ENCODE measurements around the gene IGF2. TPM values are rescaled to one million over a fixed set of nuclear protein-coding genes. Genes with fewer than 3 reads are reported as not detected.

IGF2 gene
- total RNA-seq, 2 donors from 2014 or later = 10.6 to 84.0 TPM

GRCh38 chr11:2114430-2115241, 24.6 kb downstream of the IGF2 start:
- Histone ChIP-seq H3K27ac (no peak overlapping the region), H3K4me1 (no peaks in the 10 kb centered on the region), H3K27me3 (no peaks in the 10 kb centered on the region), H3K4me3 (no peak overlapping the region), H3K36me3 (replicated peaks in 1 of 2; ENCODE audit: insufficient read depth in 1 of 2, low read depth in 2 of 2) (no peaks in the 10 kb centered on the region), H3K9me3 (peaks cover 0 to 6% (median 0%) of the 10 kb centered on the region in 3 donors)
- TF ChIP-seq POLR2A (IDR thresholded peaks at IDR 0.05) = no peak
- no peak for TF ChIP-seq CTCF (IDR thresholded peaks at IDR 0.05)
- ATAC-seq (no peak), DNase-seq (no peak)
- intact Hi-C loops (cut with DNase I) = no loop called here
- WGBS, 2 donors = 82 to 87% methylated on average over 18 to 29 of the region's 32 CpGs

- Histone ChIP-seq H3K4me3 (no peak overlapping the region), H3K36me3 (replicated peaks in 1 of 2; ENCODE audit: insufficient read depth in 1 of 2, low read depth in 2 of 2) (no peaks in the 10 kb centered on the region), H3K4me1 (no peaks in the 10 kb centered on the region), H3K9me3 (peaks cover 0 to 6% (median 0%) of the 10 kb centered on the region in 3 donors), H3K27ac (no peak overlapping the region), H3K27me3 (no peaks in the 10 kb centered on the region)
- intact Hi-C loops (cut with DNase I) = no loop called here
- TF ChIP-seq POLR2A (IDR thresholded peaks at IDR 0.05) (no peak), CTCF (IDR thresholded peaks at IDR 0.05) (no peak)
- no peak for DNase-seq
- WGBS, 2 donors = 79% methylated on average over 9 to 11 of the region's 11 CpGs
- no peak for ATAC-seq
Measured at GRCh38 chr11:2113776-2114175, 25.4 kb downstream of the IGF2 start.

- no peaks in the 10 kb centered on the region for H3K4me1 ChIP-seq
- TF ChIP-seq POLR2A (IDR thresholded peaks at IDR 0.05) = no peak
- TF ChIP-seq CTCF (IDR thresholded peaks at IDR 0.05) = no peak
- WGBS, 2 donors = 85 to 92% methylated on average over 12 of the region's 12 CpGs
- intact Hi-C loops (cut with DNase I) = no loop called here
- H3K27me3 ChIP-seq = no peaks in the 10 kb centered on the region
- H3K36me3 ChIP-seq (replicated peaks in 1 of 2; ENCODE audit: insufficient read depth in 1 of 2, low read depth in 2 of 2) = no peaks in the 10 kb centered on the region
- ATAC-seq (no peak), DNase-seq (no peak)
- H3K9me3 ChIP-seq = no peaks in the 10 kb centered on the region
- H3K4me3 ChIP-seq = no peak overlapping the region
- H3K27ac ChIP-seq = no peak overlapping the region
Measured at GRCh38 chr11:2110521-2110920, 28.7 kb downstream of the IGF2 start.

GRCh38 chr11:2109541-2110019, 29.6 kb downstream of the IGF2 start:
- WGBS, 2 donors = 58 to 77% methylated on average over 5 to 14 of the region's 14 CpGs
- no peaks in the 10 kb centered on the region for H3K9me3 ChIP-seq
- no peak for ATAC-seq
- intact Hi-C loops (cut with DNase I) = no loop called here
- H3K27me3 ChIP-seq = no peaks in the 10 kb centered on the region
- no peak overlapping the region for H3K27ac ChIP-seq
- H3K4me1 ChIP-seq = no peaks in the 10 kb centered on the region
- no peaks in the 10 kb centered on the region for H3K36me3 ChIP-seq (replicated peaks in 1 of 2; ENCODE audit: insufficient read depth in 1 of 2, low read depth in 2 of 2)
- TF ChIP-seq CTCF (IDR thresholded peaks at IDR 0.05) (no peak), POLR2A (IDR thresholded peaks at IDR 0.05) (no peak)
- no peak overlapping the region for H3K4me3 ChIP-seq
- no peak for DNase-seq
